ENCODE results near the gene SPRR2A. TPM values are rescaled to one million over a fixed set of nuclear protein-coding genes. Genes with fewer than 3 reads are reported as not detected.
"Not testable (repeated sequence)": the region's sequence is repeated elsewhere in the genome, so short reads cannot be mapped to it uniquely, and the experiment has no call there.

SPRR2A gene
- total RNA-seq, 1 experiment from 2014 or later = not detected

GRCh38 chr1:153021829-153022228 lies 35.5 kb downstream of the SPRR2A start:
- Mint-ChIP-seq H3K4me1 (peaks cover 11 to 20% of the 10 kb centered on the region in 2 experiments), H3K27ac (peak overlapping the region in 1 of 3 experiments; percentile 80; a peak in 1 of 7 replicates)
- not testable (repeated sequence) for H2BK5ac ChIP-seq (ENCODE audit: insufficient read length, low read length); H4K5ac ChIP-seq (ENCODE audit: insufficient read length, low read depth, low read length); H3K27me3 Mint-ChIP-seq (ENCODE audit: low read depth); H3K4me3 Mint-ChIP-seq; DNase-seq; H4K8ac ChIP-seq (replicated peaks; ENCODE audit: insufficient read length, low read depth, low read length); H4K20me1 ChIP-seq (ENCODE audit: control insufficient read depth, insufficient read depth, insufficient read length); H2AFZ ChIP-seq (ENCODE audit: low read length); H3K9me3 Mint-ChIP-seq; H3K79me2 ChIP-seq (ENCODE audit: insufficient read depth, low read length); H2AK5ac ChIP-seq (ENCODE audit: insufficient read length, low read length); H3T11ph ChIP-seq (ENCODE audit: low read length); H3K4me2 ChIP-seq (ENCODE audit: insufficient read depth, insufficient read length, low read length); H3K18ac ChIP-seq (ENCODE audit: insufficient read length, low read depth, low read length); H3K23ac ChIP-seq (ENCODE audit: insufficient read length, low read depth, low read length); H3K4ac ChIP-seq (ENCODE audit: low read depth, low read length); H3K79me1 ChIP-seq (ENCODE audit: insufficient read depth, low read depth, low read length, poor library complexity, severe bottlenecking); H3K9ac ChIP-seq (ENCODE audit: extremely low read depth, insufficient read length, low read length); H2BK120ac ChIP-seq (ENCODE audit: low read depth, low read length, poor library complexity, severe bottlenecking); H3K14ac ChIP-seq (ENCODE audit: insufficient read depth, low read length); H3K36me3 Mint-ChIP-seq (ENCODE audit: insufficient read depth in 1 of 3, low read depth in 3 of 3); H4K91ac ChIP-seq (ENCODE audit: insufficient read length, low read depth, low read length); H2BK20ac ChIP-seq (ENCODE audit: low read depth, low read length, poor library complexity, severe bottlenecking); H3K56ac ChIP-seq (ENCODE audit: insufficient read length, low read depth, low read length); H3K27ac ChIP-seq (ENCODE audit: insufficient read length, low read depth, low read length); H3K4me1 ChIP-seq (ENCODE audit: insufficient read depth, low read length); H3K23me2 ChIP-seq (ENCODE audit: insufficient read length, low read depth, low read length, poor library complexity, severe bottlenecking); H2BK15ac ChIP-seq (ENCODE audit: low read depth, low read length); H2BK12ac ChIP-seq (ENCODE audit: insufficient read length, low read depth, low read length); H3K27me3 ChIP-seq (ENCODE audit: insufficient read depth, low read length); H3K9me3 ChIP-seq (ENCODE audit: control insufficient read depth, low read depth, low read length)
- WGBS (ENCODE audit: extremely low coverage, insufficient read length, low lambda C conversion rate) = no CpG with 5 or more reads among the region's 2 CpGs

GRCh38 chr1:153011235-153011758 lies 46.0 kb downstream of the SPRR2A start:
- not testable (repeated sequence) for H4K91ac ChIP-seq (ENCODE audit: insufficient read length, low read depth, low read length); H3K27me3 ChIP-seq (ENCODE audit: insufficient read depth, low read length); H2BK5ac ChIP-seq (ENCODE audit: insufficient read length, low read length); H3K4me1 Mint-ChIP-seq; H2AFZ ChIP-seq (ENCODE audit: low read length); H3K56ac ChIP-seq (ENCODE audit: insufficient read length, low read depth, low read length); H3K27me3 Mint-ChIP-seq (ENCODE audit: low read depth); H3K36me3 Mint-ChIP-seq (ENCODE audit: insufficient read depth in 1 of 3, low read depth in 3 of 3); H3K23ac ChIP-seq (ENCODE audit: insufficient read length, low read depth, low read length); H2BK120ac ChIP-seq (ENCODE audit: low read depth, low read length, poor library complexity, severe bottlenecking); H3K27ac Mint-ChIP-seq; H3T11ph ChIP-seq (ENCODE audit: low read length); H3K27ac ChIP-seq (ENCODE audit: insufficient read length, low read depth, low read length); H3K14ac ChIP-seq (ENCODE audit: insufficient read depth, low read length); H3K79me1 ChIP-seq (ENCODE audit: insufficient read depth, low read depth, low read length, poor library complexity, severe bottlenecking); DNase-seq; H3K9ac ChIP-seq (ENCODE audit: extremely low read depth, insufficient read length, low read length); H4K20me1 ChIP-seq (ENCODE audit: control insufficient read depth, insufficient read depth, insufficient read length); H3K9me3 ChIP-seq (ENCODE audit: control insufficient read depth, low read depth, low read length); H2AK5ac ChIP-seq (ENCODE audit: insufficient read length, low read length); H4K5ac ChIP-seq (ENCODE audit: insufficient read length, low read depth, low read length); H3K23me2 ChIP-seq (ENCODE audit: insufficient read length, low read depth, low read length, poor library complexity, severe bottlenecking); H2BK12ac ChIP-seq (ENCODE audit: insufficient read length, low read depth, low read length); H3K4me1 ChIP-seq (ENCODE audit: insufficient read depth, low read length); H3K4me2 ChIP-seq (ENCODE audit: insufficient read depth, insufficient read length, low read length); H3K79me2 ChIP-seq (ENCODE audit: insufficient read depth, low read length); H3K4ac ChIP-seq (ENCODE audit: low read depth, low read length); H3K18ac ChIP-seq (ENCODE audit: insufficient read length, low read depth, low read length); H4K8ac ChIP-seq (replicated peaks; ENCODE audit: insufficient read length, low read depth, low read length); H2BK15ac ChIP-seq (ENCODE audit: low read depth, low read length); H3K4me3 Mint-ChIP-seq; H2BK20ac ChIP-seq (ENCODE audit: low read depth, low read length, poor library complexity, severe bottlenecking)
- no CpG with 5 or more reads among the region's 8 CpGs for WGBS (ENCODE audit: extremely low coverage, insufficient read length, low lambda C conversion rate)
- peaks cover 9 to 15% of the 10 kb centered on the region in 2 experiments; a peak in 4 of 5 replicates for H3K9me3 Mint-ChIP-seq
